WI38 (cell line): ENCODE measurements around the gene EGFR.

Experiments
- H3K4me3 ChIP-seq: 2 replicates; pipeline ENCODE4 v1.5.1; 2011; ENCODE audit warnings: low read depth, mild to moderate bottlenecking, control low read depth, low read length
- CTCF ChIP-seq: IDR thresholded peaks from 2 replicates; pipeline ENCODE4 v1.5.1; 2012; ENCODE audit warnings: low read depth, mild to moderate bottlenecking, control low read depth, low read length

Gene EGFR

DNA sequence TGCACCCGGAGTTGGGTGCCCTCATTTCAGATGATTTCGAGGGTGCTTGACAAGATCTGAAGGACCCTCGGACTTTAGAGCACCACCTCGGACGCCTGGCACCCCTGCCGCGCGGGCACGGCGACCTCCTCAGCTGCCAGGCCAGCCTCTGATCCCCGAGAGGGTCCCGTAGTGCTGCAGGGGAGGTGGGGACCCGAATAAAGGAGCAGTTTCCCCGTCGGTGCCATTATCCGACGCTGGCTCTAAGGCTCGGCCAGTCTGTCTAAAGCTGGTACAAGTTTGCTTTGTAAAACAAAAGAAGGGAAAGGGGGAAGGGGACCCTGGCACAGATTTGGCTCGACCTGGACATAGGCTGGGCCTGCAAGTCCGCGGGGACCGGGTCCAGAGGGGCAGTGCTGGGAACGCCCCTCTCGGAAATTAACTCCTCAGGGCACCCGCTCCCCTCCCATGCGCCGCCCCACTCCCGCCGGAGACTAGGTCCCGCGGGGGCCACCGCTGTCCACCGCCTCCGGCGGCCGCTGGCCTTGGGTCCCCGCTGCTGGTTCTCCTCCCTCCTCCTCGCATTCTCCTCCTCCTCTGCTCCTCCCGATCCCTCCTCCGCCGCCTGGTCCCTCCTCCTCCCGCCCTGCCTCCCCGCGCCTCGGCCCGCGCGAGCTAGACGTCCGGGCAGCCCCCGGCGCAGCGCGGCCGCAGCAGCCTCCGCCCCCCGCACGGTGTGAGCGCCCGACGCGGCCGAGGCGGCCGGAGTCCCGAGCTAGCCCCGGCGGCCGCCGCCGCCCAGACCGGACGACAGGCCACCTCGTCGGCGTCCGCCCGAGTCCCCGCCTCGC is at the start of gene EGFR:
Gene EGFR, plus strand, starts transcription at position 657 of the 830 bp plus-strand sequence. CDS start 261 bp downstream, outside the sequence.
- peak within 1 kb of the TSS; percentile 86 for H3K4me3 ChIP-seq
- TF ChIP-seq CTCF, result no peak

- no peak overlapping the region for H3K4me3 ChIP-seq
- no peak for TF ChIP-seq CTCF
Measured at GRCh38 chr7:54969208-54969967, 49.4 kb upstream of the EGFR start.

- no peak for TF ChIP-seq CTCF
- H3K4me3 ChIP-seq, result no peak overlapping the region
Measured at GRCh38 chr7:54972733-54973294, 46.0 kb upstream of the EGFR start.

- no peak overlapping the region for H3K4me3 ChIP-seq
- TF ChIP-seq CTCF, result no peak
Measured at GRCh38 chr7:54978364-54979116, 40.3 kb upstream of the EGFR start.

- H3K4me3 ChIP-seq, result no peak overlapping the region
- no peak for TF ChIP-seq CTCF
Measured at GRCh38 chr7:54980521-54980920, 38.3 kb upstream of the EGFR start.

GRCh38 chr7:54981913-54982312 is 36.9 kb upstream of the EGFR start:
- TF ChIP-seq CTCF, result no peak
- no peak overlapping the region for H3K4me3 ChIP-seq
